GM18520 (cell line): ENCODE measurements around the gene TCP11.

Experiments
- ATAC-seq: cut with Tn5 transposase; IDR thresholded peaks from one replicate; pipeline ENCODE4 v1.9.1; 2021; ENCODE audit not compliant: unreplicated experiment

Gene TCP11

DNA sequence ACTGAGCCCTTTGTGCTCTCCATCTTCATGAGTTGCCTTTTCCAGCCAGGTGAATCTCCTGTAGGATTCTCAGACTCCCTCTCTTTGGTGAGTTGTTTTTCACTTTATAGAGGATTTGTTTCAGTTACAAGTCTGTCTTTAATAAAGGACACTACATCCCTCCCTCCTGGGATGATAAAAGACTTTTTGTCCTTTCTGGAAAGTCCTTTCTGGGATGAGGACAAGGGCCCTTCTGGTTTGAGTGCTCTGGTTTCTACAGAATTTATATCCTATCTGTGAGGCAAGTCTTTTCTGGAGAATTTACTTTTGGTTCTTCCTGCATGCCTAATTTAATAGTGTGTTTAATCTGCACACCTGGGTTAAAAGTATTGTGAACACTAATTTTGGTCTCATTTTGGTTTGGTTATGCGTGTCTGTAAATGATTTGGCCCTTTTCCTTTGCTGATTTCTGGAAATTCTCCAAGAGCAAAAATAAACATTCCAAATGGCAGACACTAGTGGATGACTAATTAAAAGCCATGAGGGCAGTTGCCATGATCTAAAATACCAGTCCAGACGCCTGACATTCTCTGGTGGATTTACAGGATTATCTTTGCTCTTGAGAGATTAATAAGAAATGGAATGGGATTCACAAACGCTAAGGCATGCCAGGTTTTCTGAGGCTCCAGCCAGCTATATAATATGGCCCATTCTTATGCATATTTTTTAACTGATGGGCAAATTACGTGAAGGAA lies 44.8 kb downstream of the TCP11 start:
- ATAC-seq = no peak

DNA sequence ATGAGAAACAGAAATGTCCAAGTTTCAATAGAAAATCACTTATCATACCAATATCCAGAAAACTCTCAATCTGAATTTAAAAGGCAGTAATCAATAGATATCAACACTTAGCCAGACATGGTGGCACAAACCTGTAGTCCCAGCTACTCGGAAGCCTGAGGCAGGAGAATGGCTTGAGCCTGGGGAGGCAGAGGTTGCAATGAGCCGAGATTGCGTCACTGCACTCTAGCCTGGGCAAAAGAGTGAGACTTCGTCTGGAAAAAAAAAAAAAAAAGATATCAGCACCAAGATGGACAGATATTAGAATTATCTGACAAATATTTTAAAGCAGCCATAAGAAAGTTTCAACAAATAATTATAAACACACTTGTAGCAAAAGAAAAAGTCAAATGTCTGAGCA lies 47.0 kb downstream of the TCP11 start:
- no peak for ATAC-seq

DNA sequence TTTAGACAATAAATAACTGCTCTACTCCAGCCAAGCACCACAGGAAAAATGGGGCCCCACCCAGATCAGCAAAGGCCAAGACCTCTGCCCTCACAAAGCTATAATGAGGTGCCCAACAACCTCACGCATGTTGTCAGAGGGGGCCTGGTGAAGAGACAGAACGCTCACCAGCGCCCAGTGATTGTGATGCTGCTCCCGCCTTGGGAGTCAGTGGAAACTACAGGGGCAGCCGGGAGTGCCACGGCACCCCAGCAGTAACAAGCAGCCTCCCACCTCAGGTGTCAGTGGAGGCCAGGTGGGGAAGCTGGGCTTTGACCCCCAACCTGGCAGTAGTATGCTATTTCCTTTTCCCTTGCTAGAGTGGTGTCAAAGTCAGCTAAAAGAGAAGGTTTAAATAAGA lies 47.4 kb downstream of the TCP11 start:
- no peak for ATAC-seq

DNA sequence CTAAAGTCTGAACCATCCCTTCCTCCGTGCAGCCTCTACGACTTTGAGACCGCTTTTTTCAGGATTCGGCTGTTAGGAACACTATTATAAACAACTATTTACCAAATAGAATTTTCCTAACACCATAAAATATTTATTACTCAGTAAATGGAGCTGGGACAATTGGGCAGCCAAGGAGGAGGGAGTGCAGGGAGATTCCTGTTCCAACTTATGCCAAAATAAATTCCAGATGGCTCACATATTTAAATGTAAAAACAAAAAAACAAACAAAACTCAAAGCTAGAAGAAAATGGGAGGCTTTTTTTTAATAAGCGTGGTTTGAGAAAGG lies 48.1 kb downstream of the TCP11 start:
- no peak for ATAC-seq

DNA sequence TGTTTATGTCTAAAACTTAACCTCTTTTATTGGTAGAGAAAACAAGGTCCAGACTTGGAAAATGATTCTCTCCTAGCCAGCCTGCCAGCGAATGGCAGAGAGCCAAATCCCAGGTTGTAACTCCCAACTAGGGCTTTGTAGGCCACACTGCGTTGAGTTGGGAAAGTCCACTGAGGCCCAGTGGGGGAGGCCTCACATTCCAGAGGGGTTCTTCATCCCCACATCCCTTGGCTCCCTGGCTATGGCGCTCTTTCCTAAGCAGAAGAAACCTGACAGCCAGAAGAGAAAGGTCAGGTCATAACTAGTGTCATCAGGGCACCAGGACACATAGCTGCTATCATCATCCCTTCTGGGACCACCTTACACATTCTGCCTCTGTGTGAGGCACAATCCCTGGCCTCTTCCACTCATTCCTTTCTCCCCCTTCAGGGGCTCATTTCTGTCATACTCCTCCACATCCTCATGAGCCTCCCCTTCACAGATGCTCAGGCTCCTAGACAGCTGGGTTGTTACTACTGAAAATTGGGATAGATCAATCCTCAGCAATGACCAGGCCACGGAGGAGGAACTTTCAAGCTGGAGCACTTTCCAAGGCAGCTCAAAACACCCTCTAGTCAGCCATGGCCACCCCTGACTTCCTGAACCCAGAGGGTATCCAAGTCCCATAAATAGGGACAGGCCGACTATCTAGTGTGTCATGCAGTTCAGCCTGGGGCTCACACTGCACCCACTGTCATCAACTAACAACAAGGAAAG lies 48.6 kb downstream of the TCP11 start:
- ATAC-seq = no peak

DNA sequence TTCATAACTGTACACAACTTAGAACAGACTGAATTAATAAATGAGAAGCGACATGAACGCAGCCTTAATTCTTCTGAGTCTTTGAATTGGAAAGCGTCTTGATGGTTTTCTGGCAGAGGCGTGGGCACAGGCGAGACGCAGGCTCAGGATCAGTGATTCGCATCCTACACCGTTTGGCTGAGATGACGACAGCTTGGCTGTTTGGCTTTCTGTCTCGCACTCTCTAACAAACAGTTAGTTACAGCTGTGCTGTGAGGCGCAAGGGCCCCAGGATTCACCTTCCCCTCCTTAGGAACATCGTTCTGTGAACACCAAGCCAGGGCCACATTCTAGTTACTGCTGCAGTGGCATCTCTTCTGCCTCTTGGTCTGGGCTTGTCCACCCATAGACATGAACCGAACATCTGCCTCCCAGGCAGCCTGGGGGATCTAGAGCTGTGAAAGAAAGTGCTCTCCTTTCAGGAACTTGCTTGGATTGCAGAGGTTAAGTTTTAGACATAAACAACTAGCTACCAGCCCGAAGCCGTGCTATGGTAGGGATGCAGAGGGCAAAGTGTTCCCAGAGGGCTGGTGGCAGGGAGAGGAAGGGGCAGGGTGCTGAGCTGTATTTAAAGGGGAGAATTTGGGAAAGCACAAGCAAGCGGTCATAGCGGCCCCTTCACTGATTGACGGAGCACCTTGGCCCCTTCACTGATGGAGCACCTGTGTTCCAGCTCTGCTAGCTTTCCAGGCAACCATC lies 49.6 kb downstream of the TCP11 start:
- ATAC-seq = no peak

DNA sequence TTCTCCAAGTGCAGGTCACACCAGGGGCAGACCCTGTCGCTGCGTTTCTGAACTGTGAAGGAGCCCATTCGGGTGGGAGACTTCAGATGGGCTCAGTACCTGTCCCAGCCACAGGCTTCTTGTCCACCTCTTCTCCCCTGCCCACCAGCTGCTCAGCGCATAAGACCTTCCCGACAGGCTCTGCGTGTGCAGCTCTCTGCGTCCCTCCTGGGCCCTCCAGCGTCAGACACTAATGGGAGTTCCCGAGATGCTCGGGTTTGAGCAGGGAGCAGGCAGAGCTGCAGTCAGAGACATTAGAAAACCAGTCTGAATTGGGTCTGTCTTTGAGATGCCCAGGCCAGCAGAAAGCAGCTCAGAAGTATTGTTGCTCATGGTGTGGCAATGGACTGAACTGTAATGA lies 50.4 kb downstream of the TCP11 start:
- ATAC-seq = no peak

DNA sequence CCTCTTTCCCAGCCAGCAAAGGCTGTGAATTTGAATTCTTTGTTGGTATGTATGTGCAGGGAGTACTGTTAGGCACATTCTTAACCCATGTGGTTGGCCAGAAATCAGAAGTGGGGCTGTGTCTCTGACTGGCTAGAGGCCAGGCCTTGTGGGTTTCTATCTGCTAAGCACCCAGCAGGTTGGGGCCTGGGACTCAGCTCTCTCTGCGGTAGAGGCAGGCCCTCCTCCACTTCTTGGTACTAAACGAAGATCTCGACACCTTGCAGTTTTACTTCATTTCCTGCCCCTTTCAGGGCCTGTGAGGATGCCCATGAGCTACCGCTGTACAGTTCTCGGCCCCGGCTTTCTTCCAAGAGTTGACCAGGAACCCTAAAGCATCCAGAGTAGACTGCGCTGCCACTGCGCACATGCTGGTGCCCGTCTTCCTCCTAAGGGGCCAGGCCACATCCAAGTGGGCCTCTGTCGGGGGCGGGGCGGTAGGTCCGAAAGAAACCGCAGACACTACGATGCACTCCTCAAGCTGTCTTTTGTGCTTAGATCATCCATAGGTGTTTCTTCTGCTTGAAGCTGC lies 51.1 kb downstream of the TCP11 start:
- ATAC-seq = no peak

DNA sequence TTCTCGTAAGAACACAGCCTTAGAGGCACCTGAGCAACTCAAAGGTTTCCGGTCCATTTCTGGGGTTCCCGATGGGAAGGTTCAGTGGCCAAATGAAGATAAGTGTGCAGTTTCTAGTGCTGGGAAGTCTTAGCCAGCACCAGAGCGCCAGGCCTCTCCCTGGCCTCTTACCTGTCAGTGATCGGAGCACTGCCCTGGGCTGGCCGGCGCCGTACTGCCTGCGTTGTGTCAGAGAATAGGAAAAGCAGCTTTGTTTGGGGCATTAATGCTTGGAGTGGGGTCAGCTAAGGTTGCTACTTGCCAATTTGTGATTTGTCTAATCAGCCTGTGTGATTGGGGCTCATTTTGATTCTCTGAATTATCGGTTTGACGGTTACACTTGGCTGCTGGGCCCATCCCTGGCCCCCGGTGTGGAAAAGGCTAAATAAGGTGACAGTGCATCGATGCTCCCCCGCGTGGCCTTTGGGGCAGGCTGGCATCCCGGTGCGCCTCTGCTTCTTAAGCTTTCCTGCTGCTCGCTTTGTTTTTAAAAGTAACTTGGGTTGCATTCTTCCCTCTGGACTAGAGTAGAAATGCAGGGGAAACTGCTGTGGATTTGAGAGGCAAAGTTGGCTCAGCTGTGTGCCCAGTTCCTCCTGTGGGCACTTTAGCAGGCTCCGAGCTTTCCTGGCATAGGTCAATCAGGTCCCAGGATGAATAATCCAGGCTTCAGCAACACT lies 51.8 kb downstream of the TCP11 start:
- ATAC-seq = no peak

DNA sequence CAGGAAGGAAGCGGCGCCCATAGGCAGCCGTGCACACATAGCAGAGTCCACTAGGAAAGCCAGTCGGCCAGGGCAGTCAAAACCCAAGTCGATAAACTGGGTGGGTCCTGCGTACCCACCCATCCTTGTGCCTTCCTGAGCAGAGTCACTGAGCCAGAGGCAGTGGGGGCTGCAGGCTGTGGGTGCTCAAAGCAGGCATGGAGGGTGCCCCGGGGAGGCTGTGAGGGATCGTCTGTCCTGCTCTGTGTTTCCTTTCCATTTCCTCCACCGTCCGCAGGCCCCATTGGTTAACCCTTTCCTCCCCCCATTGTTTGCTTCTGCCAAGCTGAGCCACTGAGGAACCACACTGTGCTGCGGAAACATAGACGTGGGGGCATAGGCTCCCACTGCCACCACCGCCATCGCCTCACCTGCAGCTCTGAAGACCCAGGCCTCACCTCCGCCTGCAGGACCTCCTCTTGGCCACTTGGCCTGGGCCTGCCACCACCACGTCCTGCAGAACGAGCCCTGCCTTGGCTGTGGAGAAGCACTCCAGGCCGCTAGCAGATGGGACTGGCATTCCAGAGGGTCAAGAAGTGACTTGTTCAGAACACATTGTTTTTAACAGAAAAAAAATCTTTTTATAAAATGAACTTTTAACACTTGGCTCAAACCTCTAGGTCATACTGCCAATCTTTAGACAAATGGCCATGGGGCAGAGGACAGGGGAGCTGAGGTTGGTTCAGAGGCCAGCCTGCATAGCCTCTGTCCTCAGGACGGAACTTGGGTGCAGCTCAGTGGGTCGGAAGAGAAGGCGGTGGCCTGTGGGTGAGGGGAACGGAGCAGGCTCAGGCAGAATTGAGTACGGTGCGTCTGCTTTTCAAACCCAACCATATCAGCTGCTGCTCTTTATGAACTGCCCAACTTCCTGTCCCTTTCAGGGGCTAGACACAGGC lies 52.6 kb downstream of the TCP11 start:
- ATAC-seq = no peak

DNA sequence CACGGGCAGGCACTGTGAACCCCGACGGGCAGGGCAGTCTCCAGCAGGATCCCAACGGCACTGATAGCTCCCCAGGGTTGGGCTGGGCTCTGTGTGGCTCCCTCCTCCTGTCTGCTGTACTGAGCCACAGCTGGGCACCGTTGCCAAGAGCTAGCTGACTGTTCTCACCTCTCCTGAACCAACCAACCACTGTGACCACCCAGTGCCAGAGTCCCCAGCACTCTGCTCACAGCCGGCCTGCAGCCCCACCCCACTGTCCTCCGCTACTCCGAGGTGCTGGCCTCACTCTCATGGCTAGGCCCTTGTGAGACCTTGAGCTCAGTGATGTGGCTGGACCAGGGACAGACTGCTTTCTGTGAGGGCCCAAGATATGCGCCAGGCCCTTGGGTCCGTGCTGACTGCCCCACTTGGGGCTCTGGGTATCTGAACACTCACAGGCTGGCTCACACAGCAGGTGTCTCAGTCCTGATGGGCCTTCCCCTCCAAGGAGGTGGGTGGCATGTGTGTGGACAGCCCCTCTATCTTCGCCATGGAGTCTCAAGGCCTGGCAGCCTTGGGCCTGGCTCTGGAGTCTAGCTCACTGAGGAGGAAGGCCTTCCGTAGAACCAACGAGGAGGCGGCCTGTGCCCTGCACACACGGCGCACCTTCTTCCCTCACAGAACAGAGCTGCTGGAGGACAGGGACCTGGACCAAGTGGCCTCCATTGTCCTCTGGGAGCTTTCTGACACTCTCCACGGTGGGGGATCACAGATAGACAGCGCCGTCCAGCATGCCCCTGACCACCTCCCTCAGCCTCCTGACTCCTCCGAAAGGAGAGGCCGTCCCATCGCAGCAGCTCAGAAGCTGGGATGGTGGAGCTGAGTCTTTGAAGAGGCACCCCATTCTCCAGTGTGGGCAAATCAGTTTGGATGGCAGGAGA lies 53.5 kb downstream of the TCP11 start:
- no peak for ATAC-seq

DNA sequence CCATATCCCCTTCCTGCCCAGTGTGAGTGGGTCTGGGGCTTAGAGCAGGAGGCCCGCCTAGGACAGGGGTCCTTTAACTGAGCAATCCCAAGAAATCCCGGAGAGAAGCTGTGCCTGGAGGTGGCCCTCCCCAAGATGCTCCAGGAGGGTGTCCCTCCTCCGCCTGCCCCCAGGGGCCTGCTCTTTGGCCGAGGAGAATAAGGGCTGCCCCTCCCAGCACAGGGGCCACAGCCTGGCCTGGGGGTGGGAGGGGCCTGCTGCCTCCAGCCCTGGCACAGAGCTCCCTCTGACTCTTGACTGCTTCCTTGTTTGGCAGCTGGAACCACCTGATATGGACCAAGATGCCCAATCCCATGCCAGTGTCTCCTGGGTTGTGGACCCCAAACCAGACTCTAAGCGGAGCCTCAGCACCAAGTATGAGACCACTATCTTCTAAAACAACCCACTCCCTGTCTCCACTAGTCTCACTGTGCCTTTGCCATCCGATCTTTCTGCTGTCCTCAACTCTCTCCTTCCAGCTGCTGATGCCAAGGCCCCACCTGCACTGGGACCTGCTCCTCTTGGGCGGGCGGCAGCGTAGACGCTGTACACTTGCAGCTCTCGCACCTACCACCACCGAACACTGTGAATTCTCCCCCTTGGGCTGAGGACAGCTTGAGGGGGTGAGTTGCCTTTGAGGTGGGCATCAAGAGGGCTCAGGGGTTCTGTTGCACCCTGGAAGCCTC lies 54.3 kb downstream of the TCP11 start:
- ATAC-seq = no peak

DNA sequence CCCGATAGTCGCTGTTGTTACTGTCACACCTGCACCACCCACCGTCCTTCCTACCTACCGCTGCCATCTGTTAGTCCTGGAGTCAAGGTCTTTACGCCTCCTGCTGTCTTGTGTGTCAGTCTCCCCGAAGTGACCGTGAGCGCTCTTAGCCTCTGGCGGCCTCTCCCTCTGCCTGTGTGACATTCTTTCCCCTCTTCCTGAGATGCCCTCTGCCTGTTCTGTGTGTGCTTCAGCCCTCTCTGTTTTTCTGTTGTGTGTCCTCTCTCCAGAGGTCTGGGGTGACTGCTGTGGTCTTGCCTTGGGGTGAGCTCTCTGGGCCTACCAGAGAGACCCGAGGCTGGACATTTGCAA lies 54.9 kb downstream of the TCP11 start:
- no peak for ATAC-seq

DNA sequence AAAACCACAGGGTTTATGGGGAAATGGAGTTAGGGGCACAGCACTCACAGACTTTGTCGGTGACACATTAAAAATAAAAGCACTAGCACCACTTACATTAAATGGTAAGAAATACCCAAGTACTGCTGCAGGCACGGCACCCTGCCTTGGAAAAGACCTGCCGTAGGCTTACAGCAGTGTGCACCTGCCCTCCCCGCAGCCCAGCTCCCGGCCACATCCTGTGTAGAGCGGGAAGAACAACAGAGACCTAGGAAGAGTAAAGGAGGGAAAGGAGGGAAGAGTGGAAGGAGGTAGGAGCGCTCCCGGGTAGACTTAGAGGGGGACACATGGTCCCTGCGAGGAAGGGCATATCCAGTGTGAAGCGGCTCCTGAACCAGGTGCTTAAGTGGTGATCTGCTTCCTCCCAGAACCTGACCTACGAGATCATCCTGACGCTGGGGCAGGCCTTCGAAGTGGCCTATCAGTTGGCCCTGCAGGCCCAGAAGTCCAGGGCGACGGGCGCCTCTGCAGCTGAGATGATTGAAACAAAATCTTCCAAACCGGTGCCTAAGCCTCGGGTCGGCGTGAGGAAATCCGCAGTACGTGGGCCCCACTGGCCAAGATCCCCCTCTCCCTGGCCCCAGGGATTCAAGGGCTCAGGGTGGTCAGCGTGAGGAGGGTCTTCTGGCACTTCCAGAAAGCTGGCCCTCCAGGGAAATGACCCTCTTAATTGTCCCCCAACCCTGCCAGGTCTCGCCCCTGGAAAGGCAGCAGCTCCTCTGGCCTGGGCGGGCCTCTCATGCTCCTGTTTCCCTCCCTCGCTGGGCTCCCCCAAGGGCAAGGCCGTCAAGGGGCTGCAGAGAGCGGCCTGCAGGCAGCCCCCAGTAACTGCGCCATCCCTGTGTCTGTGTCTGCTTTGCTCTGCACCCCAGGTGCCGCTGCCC lies 55.5 kb downstream of the TCP11 start:
- ATAC-seq = no peak

DNA sequence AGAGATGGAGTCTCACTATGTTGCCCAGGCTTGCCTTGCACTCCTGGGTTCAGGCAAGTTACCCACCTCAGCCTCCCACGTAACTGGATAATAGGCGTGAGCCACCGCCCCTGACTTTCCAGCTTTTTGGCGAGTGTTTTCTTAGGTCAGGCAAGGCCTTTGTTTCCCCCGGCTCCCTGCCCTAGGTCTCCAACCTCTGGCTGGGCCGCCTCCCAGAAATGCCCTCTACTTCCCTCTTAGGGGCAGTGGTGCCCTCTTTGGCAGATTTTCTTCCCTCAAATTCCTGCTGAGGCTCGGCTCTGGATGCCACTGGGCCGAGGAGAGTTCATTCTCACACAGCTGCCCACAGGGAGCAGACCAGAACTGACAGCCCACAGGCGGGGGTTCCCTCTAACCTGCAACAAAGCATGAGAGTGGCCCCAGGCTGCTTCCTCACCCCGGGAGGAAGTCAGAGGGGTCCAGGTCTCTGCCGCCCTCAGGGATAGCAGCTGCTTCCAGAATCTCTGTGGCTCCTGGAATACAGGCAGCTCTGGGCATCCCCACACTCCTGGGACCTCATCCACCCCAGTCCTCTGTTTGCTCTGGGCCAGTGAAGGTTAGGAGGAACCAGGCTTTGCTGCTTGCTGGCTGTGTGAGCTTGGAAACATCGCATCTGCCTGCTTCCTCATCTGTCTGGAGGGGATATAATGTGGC lies 56.5 kb downstream of the TCP11 start:
- ATAC-seq = no peak

DNA sequence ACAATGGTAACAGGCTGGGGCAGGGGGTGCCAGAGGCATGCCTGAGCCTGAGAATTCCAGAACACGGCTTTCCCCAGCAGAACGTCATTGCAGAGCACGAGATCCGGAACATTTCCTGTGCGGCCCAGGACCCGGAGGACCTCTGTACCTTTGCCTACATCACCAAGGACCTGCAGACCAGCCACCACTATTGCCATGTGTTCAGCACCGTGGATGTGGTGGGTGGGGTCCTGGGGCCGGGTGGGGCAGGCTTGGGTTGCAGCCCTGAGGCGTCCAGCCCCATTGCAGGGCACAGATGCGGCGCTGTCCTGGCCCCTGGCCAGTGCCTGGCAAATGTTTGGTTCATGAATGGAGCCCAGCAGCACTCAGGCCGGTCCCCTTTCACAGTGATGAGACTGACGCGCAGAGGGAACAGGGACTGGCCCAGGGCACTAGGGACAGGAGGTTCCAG lies 57.1 kb downstream of the TCP11 start:
- ATAC-seq = no peak

DNA sequence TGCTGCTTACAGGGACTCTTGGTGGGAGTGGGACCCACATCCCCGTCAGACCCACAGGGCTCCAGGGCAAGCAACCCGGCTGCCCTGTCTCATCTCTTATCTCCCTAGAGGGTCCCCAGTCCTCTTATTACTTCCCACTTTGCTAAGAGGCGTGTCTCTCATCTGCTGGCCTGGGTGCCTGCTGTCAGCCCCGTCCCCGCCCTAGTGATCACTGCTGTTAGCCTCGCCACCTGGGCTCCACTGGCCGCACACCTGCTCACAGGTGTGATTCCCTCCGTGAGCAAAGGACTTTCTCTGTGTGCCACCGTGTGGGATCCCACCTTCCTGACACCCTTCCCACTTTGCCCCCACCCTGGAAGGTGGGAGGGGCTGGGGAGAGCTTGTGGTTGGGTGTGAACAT lies 57.6 kb downstream of the TCP11 start:
- no peak for ATAC-seq
